GM12874 (cell line): ENCODE measurements around the gene TGFBR2.

ENCODE experiments used
- TF ChIP-seq, protein P1 (sequence below): IDR thresholded peaks from 2 replicates; pipeline ENCODE4 v1.5.1; 2011; ENCODE audit warnings: low read depth, mild to moderate bottlenecking, control low read depth, low read length, moderate library complexity; ENCODE audit not compliant: insufficient read depth

TGFBR2 gene

DNA sequence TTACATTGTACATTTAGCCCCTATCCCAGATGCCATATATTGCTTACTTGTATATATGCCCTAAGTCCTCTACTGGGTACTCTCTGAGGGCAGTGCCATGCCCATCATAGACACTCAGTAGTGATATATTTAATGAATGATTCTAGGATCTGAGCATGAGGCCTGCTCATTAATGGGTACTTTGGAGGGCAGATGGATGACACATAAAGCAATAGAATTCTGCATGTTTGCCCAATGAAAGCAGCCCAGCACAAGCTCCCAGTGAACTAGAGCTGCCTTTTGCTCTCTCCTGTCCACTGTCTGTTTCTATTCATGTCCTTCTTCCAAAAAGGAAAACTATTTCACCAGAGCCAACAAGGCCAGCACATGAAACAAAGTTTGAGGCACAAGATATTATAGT, 63.9 kb downstream of the TGFBR2 start:
- TF ChIP-seq, protein P1, sequence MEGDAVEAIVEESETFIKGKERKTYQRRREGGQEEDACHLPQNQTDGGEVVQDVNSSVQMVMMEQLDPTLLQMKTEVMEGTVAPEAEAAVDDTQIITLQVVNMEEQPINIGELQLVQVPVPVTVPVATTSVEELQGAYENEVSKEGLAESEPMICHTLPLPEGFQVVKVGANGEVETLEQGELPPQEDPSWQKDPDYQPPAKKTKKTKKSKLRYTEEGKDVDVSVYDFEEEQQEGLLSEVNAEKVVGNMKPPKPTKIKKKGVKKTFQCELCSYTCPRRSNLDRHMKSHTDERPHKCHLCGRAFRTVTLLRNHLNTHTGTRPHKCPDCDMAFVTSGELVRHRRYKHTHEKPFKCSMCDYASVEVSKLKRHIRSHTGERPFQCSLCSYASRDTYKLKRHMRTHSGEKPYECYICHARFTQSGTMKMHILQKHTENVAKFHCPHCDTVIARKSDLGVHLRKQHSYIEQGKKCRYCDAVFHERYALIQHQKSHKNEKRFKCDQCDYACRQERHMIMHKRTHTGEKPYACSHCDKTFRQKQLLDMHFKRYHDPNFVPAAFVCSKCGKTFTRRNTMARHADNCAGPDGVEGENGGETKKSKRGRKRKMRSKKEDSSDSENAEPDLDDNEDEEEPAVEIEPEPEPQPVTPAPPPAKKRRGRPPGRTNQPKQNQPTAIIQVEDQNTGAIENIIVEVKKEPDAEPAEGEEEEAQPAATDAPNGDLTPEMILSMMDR: no peak

DNA sequence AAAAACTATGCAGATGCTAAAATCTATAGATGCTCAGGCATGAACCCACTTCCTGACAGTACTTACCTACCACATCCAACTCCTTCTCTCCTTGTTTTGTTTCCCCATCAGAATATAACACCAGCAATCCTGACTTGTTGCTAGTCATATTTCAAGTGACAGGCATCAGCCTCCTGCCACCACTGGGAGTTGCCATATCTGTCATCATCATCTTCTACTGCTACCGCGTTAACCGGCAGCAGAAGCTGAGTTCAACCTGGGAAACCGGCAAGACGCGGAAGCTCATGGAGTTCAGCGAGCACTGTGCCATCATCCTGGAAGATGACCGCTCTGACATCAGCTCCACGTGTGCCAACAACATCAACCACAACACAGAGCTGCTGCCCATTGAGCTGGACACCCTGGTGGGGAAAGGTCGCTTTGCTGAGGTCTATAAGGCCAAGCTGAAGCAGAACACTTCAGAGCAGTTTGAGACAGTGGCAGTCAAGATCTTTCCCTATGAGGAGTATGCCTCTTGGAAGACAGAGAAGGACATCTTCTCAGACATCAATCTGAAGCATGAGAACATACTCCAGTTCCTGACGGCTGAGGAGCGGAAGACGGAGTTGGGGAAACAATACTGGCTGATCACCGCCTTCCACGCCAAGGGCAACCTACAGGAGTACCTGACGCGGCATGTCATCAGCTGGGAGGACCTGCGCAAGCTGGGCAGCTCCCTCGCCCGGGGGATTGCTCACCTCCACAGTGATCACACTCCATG, 65.3 kb downstream of the TGFBR2 start:
- TF ChIP-seq, protein P1: no peak

DNA sequence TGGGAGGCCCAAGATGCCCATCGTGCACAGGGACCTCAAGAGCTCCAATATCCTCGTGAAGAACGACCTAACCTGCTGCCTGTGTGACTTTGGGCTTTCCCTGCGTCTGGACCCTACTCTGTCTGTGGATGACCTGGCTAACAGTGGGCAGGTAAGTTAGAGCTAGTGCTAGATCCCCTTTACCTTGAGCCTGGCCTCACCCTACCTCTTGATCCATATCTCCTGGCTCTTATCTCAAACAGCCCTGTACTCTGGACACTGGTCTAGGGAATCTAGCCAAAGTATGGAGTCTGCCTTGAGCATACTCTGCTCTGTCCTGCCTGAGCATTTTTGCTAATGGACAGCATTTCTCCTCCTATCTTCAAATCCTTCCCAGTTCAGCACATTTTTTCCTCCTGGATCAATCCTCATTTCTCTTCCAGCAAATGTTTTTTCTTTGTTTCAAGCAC, 65.9 kb downstream of the TGFBR2 start:
- TF ChIP-seq, protein P1: no peak

DNA sequence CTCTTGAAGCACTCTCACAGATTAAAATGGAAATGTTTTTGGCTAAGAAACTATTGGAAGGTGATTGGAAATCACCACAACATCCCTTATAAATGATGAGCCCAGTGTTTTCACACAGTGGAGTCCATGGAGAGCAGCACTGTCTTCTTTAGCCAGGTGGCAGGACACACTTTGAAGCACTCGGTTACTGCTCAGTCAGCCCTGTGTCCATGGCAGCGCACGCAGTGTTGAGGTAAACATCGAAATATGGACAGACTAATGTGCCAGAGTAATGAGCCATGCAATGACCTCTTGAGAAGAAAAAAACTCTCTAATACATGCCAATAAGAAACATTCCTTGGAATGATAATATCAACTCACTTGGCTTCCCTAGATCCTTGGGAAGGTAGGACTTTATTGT, 66.6 kb downstream of the TGFBR2 start:
- TF ChIP-seq, protein P1: no peak

DNA sequence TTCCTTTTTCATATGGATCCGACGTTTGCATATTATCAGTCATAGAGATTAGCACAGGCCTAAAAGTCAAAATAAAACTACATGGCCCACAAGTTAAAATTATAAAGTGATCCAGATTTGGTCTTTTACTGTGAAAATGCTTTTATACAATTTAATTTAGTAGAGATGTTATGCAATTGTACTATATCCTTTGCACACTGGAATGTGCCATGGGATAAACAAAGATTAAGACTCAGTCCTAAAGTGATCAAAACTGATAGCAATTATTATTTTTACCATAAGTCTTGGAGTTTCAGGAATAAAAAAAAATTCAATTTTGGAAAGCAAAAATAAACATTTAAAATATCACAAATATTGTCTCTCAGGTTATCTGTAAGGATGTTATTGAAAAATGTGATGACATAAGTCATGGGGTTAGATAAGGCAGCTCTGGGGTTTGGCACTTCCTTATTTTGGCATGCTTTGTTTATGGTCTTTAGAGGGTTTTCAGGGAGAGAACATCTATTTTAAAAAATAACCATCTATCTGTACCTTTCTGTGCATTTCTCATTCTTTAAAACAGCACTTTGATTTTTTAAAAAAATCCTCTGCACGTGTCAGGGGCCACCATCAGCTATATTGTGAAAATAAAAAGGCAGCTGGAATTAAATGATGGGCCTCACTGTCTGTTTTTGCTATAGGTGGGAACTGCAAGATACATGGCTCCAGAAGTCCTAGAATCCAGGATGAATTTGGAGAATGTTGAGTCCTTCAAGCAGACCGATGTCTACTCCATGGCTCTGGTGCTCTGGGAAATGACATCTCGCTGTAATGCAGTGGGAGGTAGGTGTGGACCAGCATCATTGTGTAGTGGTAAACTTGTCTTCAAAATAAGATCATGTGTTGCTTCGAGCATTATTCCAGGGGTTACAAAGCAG, 67.3 kb downstream of the TGFBR2 start:
- TF ChIP-seq, protein P1: no peak

DNA sequence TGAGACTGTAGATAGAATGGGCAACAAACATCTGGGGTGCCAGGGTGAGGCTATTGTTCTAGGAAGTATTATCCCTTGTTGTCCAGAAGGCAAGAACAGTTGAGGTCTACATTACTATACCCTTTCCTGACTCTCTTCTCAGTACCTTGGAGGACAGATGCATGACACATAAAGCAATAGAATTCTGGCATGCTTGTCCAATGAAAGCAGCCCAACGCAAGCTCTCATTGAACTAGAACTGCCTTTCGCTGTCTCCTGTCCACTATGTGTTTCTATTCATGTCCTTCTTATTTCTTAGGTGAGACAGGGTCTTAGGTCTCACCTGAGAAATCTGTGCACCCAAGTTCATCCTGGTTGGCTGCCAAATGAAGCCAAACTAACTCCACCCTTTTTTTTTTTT, 68.6 kb downstream of the TGFBR2 start:
- TF ChIP-seq, protein P1: no peak

DNA sequence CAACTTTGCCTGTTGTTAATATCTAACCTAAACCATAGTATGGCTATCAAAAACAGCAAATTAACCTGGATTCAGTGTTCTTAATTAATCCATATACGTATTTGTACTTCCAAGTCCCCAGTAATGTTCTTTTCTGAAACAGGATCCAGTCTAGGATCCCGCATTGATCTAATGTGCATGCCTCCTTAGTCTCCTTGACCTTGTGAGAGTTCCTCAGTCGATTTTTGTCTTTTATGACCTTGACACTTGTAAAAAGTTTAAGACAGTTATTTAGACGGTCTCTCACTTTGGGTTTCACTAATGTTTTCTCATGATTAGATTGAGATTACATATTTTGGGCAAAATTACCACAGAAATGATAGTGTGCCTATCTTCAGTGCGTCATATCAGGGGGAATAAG, 69.4 kb downstream of the TGFBR2 start:
- TF ChIP-seq, protein P1: no peak
